Gastroesophageal sphincter (tissue), 3 donors: ENCODE data around the gene CCDC91.

Experiments
- CTCF ChIP-seq, 4 experiments: fragments of 200-600 bp in 2 of 4; fragments of 450-650 bp in 2 of 4; sonication (generic) in 1 of 4; IDR thresholded peaks; one replicate each; pipeline ENCODE4 v1.5.1; 2017 to 2019; ENCODE audit warnings: antibody characterized with exemption in 4 of 4, mild to moderate bottlenecking in 2 of 4, moderate library complexity in 2 of 4
- POLR2A ChIP-seq, 2 donors: fragments of 450-650 bp; IDR thresholded peaks; one replicate each; pipeline ENCODE4 v1.6.1; 2017; ENCODE audit warnings: antibody characterized with exemption in 2 of 2, mild to moderate bottlenecking in 2 of 2, moderate library complexity in 1 of 2
- POLR2AphosphoS5 ChIP-seq: sonication (generic); formaldehyde crosslinking; IDR thresholded peaks from one replicate; pipeline ENCODE4 v1.6.1; 2017; ENCODE audit warnings: antibody characterized with exemption

- TF ChIP-seq CTCF (IDR thresholded peaks at IDR 0.05) (no peak), POLR2AphosphoS5 (no peak), POLR2A (IDR thresholded peaks at IDR 0.05) (no peak)
Measured at GRCh38 chr12:28149279-28149678, 41.0 kb upstream of the CCDC91 start.
